BJ (cell line): ENCODE measurements around the gene ARSK. TPM values are rescaled to one million over a fixed set of nuclear protein-coding genes. Genes with fewer than 3 reads are reported as not detected.

Experiments used
- CTCF ChIA-PET: fragments of 350-600 bp; formaldehyde crosslinking; extraction: SDS; loops from one replicate; lab custom pipeline; 2021; ENCODE audit warnings: antibody characterized with exemption, inconsistent platforms; lab: Yijun Ruan, JAX
- POLR2A ChIA-PET: fragments of 300-600 bp; sonication (Branson Sonifier 250); formaldehyde crosslinking; extraction: SDS; loops from one replicate; lab custom pipeline; 2021; ENCODE audit warnings: antibody characterized with exemption; lab: Charles Lee
- DNase-seq: peaks from one replicate; pipeline ENCODE4 v3.0.0-alpha.2; 2011; ENCODE audit warnings: low read depth
- H3K27me3 ChIP-seq: 2 replicates; pipeline ENCODE4 v1.6.0; 2011; ENCODE audit warnings: low read length; ENCODE audit not compliant: control insufficient read depth, insufficient read depth
- H3K36me3 ChIP-seq: 2 replicates; pipeline ENCODE4 v1.5.1; 2011; ENCODE audit warnings: low read length; ENCODE audit not compliant: control insufficient read depth, insufficient read depth
- H3K4me3 ChIP-seq: 2 replicates; pipeline ENCODE4 v1.5.1; 2011; ENCODE audit warnings: low read depth, mild to moderate bottlenecking, control low read depth, low read length
- CTCF ChIP-seq: IDR thresholded peaks from 2 replicates; pipeline ENCODE4 v1.5.1; 2011; ENCODE audit warnings: low read depth, mild to moderate bottlenecking, control low read depth, inconsistent platforms, low read length, moderate library complexity; ENCODE audit not compliant: insufficient read depth
- polyA plus RNA-seq: library from polyadenylated mRNA; depleted of rRNA; stranded (reverse); fragments of >200 nt; gene quantifications from 2 replicates; pipeline ENCODE4 v1.2.3, GENCODE V29; 2011

ARSK gene
- polyA plus RNA-seq, 1 experiment = 8.0 TPM

GRCh38 chr5:95620870-95621838 lies 66.3 kb downstream of the ARSK start:
- CTCF ChIA-PET = interaction anchor here (1.1 kb wide), 1 partner anchor 11 kb away, joined by 3 read pairs; no protein-coding TSS in a partner anchor
- Histone ChIP-seq H3K36me3 (no peaks in the 10 kb centered on the region), H3K4me3 (peak overlapping the region; percentile 50), H3K27me3 (no peaks in the 10 kb centered on the region; the same call in 1 of the 2 replicates)
- POLR2A ChIA-PET = no interaction called here
- TF ChIP-seq CTCF = no peak
- no peak for DNase-seq

GRCh38 chr5:95621839-95622629 lies 67.1 kb downstream of the ARSK start:
- ChIA-PET POLR2A (no interaction called here), CTCF (interaction anchor here (1.0 to 1.8 kb wide), 3 partner anchors 9 to 174 kb away, joined by 3 to 6 read pairs (median 4); no protein-coding TSS in a partner anchor)
- no peak overlapping the region for H3K4me3 ChIP-seq
- H3K36me3 ChIP-seq = no peaks in the 10 kb centered on the region
- TF ChIP-seq CTCF = no peak
- no peaks in the 10 kb centered on the region; the same call in 1 of the 2 replicates for H3K27me3 ChIP-seq
- DNase-seq = no peak

GRCh38 chr5:95623706-95624105 lies 68.8 kb downstream of the ARSK start:
- Histone ChIP-seq H3K4me3 (no peak overlapping the region), H3K27me3 (no peaks in the 10 kb centered on the region; the same call in 1 of the 2 replicates), H3K36me3 (no peaks in the 10 kb centered on the region)
- no peak for DNase-seq
- TF ChIP-seq CTCF = no peak
- CTCF ChIA-PET = interaction anchor here (0.5 to 1.8 kb wide), 2 partner anchors 18 to 117 kb away, joined by 4 to 6 read pairs; no protein-coding TSS in a partner anchor
- POLR2A ChIA-PET = no interaction called here

GRCh38 chr5:95624368-95624767 lies 69.5 kb downstream of the ARSK start:
- no peaks in the 10 kb centered on the region for H3K36me3 ChIP-seq
- POLR2A ChIA-PET = no interaction called here
- TF ChIP-seq CTCF = no peak

More at GRCh38 chr5:95624368-95624767, 69.5 kb downstream of the ARSK start:
- Histone ChIP-seq H3K4me3 (no peak overlapping the region), H3K27me3 (no peaks in the 10 kb centered on the region; the same call in 1 of the 2 replicates)
- CTCF ChIA-PET = no interaction called here
- no peak for DNase-seq
